GM08714 (cell line): ENCODE data around the gene RAC3.

Source experiments
- H3K4me3 ChIP-seq: fragments of 200-500 bp; sonication (Bioruptor generic); 2 replicates; pipeline ENCODE4 v1.5.1; 2014; ENCODE audit warnings: mild to moderate bottlenecking, low read length, inconsistent platforms
- ZNF274 ChIP-seq: IDR thresholded peaks from 2 replicates; pipeline ENCODE4 v1.6.1; 2012; ENCODE audit warnings: mild to moderate bottlenecking, low read depth, low read length

Gene RAC3

GRCh38 chr17:81995463-81996231 lies 35.8 kb upstream of the RAC3 start:
- H3K4me3 ChIP-seq = no peak overlapping the region
- no peak for TF ChIP-seq ZNF274

- no peak for TF ChIP-seq ZNF274
- no peak overlapping the region for H3K4me3 ChIP-seq
These were observed 35.2 kb upstream of the RAC3 start for GRCh38 chr17:81996232-81996756.

- H3K4me3 ChIP-seq = no peak overlapping the region
- no peak for TF ChIP-seq ZNF274
These were observed 34.6 kb upstream of the RAC3 start for GRCh38 chr17:81996757-81997441.

GRCh38 chr17:81998212-81998611 lies 33.3 kb upstream of the RAC3 start:
- H3K4me3 ChIP-seq = no peak overlapping the region
- no peak for TF ChIP-seq ZNF274

GRCh38 chr17:81998691-81999438 lies 32.6 kb upstream of the RAC3 start:
- H3K4me3 ChIP-seq = no peak overlapping the region
- no peak for TF ChIP-seq ZNF274

GRCh38 chr17:81999587-81999975 lies 31.9 kb upstream of the RAC3 start:
- no peak overlapping the region for H3K4me3 ChIP-seq
- no peak for TF ChIP-seq ZNF274

- TF ChIP-seq ZNF274 = no peak
- H3K4me3 ChIP-seq = no peak overlapping the region
These were observed 31.3 kb upstream of the RAC3 start for GRCh38 chr17:81999976-82000802.

- no peak overlapping the region for H3K4me3 ChIP-seq
- no peak for TF ChIP-seq ZNF274
These were observed 30.5 kb upstream of the RAC3 start for GRCh38 chr17:82000803-82001570.

- no peak overlapping the region for H3K4me3 ChIP-seq
- TF ChIP-seq ZNF274 = no peak
These were observed 29.9 kb upstream of the RAC3 start for GRCh38 chr17:82001571-82002056.

GRCh38 chr17:82003411-82004381 lies 27.8 kb upstream of the RAC3 start:
- no peak for TF ChIP-seq ZNF274
- H3K4me3 ChIP-seq = no peak overlapping the region

GRCh38 chr17:82004517-82005455 lies 26.7 kb upstream of the RAC3 start:
- no peak overlapping the region for H3K4me3 ChIP-seq
- no peak for TF ChIP-seq ZNF274
